HG02571 (cell line): ENCODE data around the gene SEMA3C.

Experiments used
- ATAC-seq: cut with Tn5 transposase; IDR thresholded peaks from one replicate; pipeline ENCODE4 v1.9.1; 2021; ENCODE audit warnings: mild to moderate bottlenecking, moderate library complexity; ENCODE audit not compliant: unreplicated experiment

Gene SEMA3C

DNA sequence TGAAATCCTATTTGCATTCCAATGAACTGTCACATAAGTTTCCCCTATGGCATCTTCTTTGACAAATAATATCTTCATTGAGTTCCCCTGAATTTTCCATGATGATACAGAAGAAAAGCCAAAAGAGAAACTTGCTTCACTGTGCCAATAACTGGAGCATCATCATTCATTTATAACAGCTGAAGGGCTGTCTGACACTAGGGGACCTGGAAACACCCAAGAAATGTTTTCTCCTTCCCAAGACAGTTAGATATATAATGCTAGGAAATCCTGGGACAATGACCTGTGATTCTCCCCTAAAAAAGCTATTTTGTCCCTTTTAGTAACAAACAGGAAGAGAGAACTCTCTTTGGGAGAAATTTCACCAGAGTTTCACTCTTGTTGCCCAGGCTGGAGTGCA lies 133.6 kb downstream of the SEMA3C start:
- no peak for ATAC-seq

DNA sequence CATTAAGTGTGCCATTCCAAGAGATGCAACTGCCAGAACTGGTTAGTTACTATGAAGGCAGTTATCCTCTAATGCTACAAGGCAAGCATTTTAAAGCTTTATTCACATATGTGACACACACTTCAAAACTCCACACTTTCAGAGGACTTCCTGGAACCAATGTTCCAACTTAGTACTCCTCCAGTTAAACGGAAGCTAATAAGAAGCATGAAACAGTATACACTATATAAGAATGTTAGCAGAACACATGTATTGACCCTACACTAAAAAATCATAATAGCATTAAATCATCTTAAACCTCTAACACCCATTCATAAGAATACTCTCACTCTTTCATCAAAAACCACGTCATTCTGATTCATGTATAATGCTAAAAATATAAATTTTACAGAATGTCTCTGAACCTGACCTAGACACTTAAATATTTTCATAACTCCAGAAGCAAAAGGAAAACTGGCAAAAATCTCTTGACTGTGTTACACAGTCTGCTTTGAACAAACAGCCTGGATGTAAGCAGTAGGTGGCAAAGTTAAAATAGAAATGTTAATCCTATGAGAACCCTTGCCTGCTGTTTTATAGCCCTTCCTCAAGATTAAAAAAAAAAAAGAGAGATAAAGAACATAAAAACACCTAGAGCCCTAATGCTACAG lies 135.0 kb downstream of the SEMA3C start:
- ATAC-seq: no peak

DNA sequence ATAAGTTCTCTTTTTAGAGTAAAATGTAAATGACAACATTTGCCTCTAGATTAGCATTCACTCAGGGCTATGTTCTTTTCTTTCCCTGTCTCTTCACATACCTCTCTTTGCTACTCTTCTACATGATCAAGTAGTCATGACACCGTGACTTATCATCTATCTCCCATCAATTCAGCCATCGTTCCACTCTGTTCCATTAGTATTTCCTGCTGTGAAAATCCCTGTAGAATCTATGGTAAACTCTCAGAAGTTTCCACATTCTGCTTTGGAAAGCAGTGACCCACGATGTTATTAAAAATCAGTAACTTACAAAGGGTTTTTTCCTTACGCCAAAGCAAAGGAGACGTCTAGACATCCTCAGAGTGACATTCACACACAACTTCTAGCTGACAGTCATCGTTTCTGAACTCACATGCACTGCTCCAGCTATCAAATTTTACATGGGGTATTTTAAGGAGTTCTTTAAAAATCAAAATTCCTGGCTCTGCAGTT lies 135.6 kb downstream of the SEMA3C start:
- ATAC-seq: no peak

DNA sequence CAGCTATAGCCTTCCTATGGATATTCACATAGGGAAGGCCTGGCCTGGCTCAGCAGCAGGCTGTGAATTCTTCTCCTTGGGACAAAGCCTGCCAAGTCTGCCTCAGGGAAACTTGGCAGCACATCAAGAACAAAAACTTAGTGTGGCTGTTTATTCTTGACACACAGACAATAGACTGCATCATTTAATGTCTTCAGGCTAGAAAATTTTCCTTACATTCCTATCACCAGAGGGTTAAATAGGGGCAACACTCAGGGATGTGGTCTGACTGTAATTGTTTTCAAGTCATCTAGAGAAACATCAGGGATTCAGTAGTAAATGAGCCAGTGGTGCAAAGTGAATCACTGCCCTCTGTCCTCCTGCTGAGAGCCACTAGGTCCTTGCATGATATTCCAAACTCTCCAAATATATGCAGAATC lies 137.3 kb downstream of the SEMA3C start:
- no peak for ATAC-seq

DNA sequence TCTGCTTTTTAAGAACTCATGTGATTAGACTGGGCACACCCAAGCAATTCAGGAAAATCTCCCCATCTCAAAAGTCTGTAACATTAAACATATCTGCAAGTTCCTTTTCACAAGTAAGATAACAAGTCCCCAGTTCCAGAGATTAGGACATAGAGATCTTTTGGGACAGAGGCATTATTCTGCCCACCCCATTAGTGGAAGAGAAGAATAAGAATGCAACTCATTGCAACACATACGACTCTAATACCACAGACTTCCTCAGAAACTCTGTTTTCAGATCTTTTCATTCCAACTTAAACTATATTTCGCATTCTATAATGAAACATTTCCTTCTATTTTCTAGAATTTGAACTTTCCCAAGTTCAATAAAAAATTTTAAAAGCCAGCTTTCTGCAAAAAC lies 137.7 kb downstream of the SEMA3C start:
- ATAC-seq: no peak

DNA sequence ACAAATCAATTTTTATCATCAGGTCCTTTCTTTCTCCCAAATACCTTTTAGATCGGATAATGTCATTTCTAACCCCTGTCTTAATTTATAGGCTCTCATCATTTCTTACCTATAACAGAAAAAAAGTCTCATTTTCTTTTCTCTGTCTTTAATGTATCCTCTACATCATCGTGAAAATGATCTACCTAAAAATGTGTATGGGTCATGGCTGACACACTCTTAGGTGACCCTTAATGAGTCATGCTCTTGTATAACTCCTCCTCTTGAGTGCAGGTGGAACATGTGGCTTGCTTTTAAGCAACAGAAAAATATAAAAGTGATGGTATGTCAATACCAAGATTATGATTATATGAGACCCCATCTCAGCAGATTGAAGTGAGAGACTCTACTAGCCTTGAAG lies 139.4 kb downstream of the SEMA3C start:
- no peak for ATAC-seq

DNA sequence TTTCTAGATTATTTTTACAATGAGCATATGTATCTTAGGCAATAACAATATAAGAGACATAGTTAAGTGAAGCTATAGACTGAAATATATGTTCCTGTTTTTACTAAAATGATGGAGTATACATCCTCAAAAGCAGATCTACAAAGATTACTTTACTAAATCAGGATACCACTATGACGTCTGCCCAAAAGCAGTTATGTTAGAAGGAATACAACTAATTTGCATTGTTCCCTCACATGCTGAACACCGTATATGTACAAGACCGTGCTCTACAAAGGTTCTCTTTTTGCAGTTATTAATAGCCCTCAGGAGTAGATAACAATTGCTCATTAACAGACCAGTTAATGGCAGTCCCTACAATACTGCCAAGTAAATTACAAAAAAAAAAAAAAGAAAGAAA lies 143.0 kb downstream of the SEMA3C start:
- no peak for ATAC-seq

DNA sequence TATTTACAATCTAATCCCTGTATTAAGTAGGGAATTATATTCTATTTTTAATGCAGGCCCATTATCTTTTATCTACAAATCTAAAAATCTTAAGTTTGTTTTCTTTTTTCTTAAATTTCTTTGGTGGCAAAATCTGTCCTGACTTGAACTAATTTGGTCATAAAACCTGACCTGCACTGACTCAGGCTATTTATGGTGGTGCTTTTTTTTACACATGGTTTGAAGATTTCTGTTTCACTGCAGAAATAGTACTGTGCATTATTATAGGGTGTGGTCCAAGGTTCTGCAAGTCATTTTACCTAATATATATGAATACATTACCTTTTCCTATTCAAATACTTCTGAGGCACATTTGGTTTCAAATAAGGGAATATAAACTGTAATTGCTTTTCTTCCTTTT lies 143.4 kb downstream of the SEMA3C start:
- ATAC-seq: no peak

DNA sequence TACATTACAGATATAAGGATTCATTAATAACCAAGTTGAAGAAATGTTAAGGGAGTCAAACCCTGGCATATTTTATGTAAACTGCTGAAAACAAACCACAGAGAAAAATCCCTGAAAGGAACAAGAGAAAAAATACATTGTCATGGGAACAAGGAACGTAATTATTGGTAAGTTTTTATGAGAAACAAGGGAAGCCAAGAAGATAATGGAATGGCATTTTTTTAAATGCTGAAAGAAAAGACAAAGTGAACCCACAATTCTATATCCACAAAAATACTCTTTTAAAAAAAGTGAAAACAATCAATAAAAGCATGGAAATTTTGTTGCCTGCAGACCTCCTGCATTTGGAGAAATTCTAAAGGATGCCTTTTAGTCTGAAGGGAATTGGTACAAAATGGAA lies 144.0 kb downstream of the SEMA3C start:
- ATAC-seq: no peak

DNA sequence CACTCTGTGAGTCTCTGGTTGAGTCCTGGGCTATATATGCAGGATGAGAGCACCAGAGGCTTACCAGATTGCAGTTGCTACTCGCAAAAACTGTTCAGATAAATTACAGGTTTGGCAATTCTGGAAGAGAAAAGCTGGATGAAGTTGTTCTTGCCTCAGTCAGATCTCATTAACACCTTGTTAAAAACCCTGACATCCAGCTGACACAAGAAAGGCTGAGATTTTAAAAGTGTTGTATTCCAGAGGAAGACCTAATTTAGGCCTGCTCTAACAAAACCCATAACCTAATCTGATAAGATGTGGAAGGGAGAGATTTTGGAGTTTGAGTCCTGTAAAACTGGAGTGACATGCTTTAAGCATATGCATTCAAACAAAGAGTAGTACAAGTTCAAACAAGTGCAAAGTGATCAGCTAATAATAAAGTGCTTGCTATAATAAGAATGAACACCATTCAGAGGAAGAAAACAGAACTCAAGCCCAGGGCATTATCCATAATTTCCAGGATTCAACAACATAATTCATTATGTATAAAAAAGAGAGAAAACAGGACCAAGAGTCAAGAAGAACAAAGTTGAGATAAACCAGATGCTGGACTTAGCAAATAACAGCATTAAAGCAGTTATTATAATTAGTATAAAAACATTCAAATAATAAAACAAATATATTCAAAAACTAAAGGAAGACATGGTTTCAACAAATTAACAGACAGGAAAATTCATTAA lies 144.9 kb downstream of the SEMA3C start:
- ATAC-seq: no peak

DNA sequence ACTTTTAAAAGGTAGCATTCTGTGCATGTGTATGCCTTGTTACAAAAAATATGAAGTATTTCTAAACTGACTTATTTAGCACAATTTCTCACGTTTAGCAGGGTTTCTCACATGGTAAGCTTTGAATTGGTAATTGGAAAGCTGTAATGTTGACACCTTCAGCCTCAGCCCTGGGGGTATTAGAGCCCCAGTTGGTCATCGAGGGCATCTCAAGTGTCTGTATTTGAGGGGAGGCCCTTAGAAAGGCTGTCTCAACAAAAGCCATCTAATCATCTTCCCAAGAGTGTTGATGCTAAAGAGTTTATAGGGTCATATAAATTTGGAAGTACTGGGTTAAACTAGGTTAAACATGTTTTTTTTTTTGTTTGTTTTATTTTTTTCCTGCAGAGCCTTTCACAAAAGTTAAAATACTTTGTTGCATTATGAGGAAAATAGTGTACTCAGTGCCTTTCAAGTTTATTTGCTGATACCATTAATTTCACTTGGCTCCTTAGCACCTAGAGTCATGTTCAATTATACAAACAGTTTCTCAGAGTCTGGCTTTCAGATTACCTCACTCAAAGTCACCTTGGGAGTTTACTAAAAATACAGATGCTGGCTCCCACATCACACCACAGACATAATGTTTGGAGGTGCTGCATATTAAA lies 146.4 kb downstream of the SEMA3C start:
- ATAC-seq: no peak

DNA sequence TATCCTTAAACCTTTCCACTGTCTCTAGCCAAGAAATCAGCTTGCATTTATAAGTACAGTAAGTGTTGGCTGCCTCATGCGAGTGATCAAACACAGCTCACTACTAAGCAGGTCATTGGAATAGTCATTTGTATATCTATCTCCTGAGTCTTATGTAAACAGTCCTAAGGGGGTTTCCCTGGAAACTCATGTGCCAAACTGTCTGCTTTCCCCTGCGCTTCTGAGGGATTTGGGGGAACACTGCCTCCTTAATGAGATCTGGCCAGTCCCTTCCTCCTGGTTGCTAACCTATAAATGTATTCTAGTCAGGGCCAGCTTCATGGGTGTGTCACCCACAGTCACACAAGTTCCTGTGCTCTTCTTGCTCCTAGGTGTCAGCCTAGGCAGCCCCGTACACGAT lies 147.3 kb downstream of the SEMA3C start:
- no peak for ATAC-seq

DNA sequence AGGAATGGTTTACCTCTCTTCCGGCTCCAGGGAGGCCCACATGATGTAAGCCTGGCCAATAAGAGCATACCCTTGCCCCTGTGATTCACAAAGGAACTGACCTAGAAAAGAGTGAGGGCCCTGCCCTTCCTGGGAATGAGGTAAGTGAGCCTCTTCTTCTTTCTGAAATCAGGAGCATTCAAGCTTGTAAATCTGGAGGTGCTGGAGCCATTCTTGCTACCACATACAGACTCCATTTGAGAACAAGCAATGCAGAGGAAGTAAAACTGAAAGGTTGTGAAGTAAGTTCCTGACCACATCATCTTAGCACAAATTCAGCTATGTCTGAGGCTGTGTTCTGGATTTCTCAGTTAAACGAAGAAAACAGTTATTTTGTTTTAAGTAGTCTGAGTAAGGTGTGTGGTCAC lies 148.2 kb downstream of the SEMA3C start:
- no peak for ATAC-seq

DNA sequence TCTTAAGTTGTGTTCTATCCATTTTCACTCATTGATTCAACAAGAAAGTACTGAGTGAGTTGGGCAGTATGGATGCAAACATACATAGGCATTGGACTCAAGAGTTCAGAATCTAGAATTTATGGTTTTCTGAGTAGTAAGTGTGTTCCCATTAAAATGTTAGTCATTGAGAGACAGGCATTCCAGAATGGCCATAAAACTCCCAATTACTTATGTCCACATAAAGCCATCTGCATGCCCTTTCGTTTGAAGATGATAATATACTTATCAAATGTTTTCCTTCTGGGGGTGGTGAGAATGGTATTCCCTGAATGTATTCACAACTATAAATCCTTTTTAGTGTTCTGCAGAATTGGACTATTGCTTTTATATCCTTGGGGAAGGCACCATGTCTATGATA lies 148.8 kb downstream of the SEMA3C start:
- ATAC-seq: no peak

DNA sequence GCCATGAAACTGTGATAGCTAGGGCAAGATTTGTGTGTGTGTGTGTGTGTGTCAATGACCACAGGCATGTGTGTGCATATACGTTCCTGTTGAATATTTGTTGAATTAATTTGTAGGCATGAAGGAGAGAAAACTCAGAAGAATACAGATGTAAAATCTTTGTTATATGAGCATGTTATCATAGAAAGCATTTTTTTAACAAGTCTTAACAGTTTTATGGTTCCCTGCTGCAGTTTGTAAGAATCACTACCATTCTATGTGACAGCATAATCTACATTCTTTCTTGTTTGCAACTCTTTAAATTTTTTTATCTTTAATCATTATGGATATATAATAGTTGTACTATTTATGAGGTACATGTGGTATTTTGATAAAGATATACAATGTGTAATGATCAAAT lies 150.1 kb downstream of the SEMA3C start:
- no peak for ATAC-seq

DNA sequence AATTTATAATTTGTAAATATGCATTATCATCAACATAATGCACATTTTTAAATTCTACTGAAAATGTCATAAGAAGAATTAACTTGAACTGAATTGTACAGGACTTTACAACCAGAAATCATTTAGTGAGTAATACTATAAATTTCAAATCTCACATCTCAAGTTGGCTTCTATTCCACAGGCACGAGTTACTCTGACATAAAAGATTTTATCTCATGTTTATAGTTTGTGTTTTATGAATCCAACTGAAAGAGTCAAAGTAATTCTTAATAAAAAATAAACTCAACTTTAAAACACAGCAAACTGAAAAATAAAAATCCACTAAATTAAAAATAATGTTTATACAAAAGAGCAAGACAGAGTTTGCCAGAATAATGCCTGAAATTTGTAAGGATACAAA lies 151.2 kb downstream of the SEMA3C start:
- no peak for ATAC-seq

DNA sequence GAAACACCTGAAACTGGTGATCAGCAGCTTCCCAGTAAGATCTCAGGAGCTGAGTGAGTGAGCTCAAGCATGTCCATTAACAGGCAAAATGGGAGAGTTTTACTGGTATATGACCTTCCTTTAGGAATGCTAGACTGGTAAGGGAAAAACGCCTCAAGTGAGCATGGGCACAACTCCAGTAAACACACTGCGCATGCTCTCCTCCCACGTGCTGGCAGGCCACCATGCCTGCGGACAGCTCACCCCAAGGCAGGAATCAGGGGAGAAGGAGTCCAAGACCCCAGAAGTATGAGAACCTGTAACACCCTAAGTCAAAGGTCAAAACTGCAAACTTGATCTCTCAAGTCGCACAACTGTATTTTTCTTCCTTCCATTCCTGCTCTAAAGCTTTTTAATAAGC lies 152.1 kb downstream of the SEMA3C start:
- ATAC-seq: no peak

DNA sequence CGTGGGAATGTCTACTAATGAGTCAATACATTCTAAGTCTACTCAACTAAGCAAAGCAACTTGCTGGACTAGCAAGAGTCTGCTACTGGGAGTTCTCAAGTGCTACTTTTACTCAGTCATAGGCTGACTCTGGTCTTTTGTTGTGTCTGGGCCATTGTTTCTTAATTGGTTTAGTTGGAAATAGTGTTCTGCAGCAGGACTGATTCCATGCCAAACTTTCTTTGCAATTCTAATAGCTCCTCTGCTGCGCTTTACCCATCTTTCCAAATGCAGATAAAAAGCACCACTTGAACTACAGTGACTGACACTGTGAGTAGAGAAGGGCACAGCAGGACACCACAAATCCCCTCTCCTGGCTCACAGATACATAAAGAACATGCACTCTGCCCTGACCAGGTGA lies 154.7 kb downstream of the SEMA3C start:
- ATAC-seq: no peak

DNA sequence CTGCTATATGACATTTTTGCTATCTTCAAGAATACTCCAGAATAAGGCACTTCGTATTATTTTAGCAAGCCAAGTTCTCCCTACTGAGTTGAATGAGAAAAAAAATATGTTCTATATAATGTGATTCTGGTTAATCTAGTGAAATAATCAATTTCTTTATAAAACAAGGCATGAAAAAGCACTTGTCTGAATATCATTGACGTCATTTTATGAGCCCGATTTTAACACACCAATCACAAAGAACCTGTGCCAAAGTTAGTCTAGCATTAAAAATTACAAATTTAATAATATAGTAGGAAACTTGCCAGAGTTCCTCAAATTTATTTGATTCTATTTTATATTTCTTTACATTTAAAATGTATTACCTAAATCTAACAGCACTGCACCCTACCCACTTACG lies 155.1 kb downstream of the SEMA3C start:
- no peak for ATAC-seq

DNA sequence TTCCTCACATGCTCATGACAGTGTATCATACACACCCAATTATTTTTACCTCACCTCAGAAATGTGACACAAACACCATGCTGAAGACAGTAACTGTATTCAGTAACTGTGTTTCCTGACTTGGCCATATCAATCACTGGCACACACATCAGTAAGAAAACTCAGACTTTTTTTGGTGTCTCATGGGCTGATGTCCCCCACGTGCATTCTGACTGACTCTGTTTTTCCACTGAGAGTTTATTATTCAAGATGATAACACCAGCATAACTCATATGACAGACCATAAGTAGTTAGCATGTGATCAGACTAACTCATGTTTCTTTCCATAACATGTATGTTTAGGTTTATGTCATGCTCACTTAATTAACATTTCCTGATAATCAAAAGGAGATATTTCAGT lies 155.6 kb downstream of the SEMA3C start:
- no peak for ATAC-seq

DNA sequence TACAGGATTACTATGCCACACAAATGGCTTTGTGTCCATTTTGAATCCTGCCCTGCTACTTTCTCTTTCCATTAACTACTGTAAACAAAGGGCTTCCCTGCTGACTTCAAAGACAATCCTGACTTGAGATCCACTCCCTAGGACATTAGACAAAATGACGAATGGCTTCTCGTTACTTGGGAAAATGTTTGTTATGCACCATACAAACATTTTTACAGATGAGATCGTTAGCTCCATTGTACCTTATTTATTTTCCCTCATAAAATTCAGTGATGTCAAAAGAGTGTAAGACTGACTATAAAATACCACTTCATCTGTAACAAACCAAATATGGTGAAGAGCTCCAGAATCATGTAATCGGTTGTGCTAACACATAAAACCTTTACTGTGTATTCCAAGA lies 158.6 kb downstream of the SEMA3C start:
- no peak for ATAC-seq
